Mammary microvascular endothelial cell (primary cell): ENCODE results near the gene IL17RC. TPM values are rescaled to one million over a fixed set of nuclear protein-coding genes. Genes with fewer than 3 reads are reported as not detected.

Experiments used
- total RNA-seq: library from RNA; depleted of rRNA; stranded (reverse); fragments of >200 nt; gene quantifications from 2 replicates; pipeline ENCODE4 v1.2.3, GENCODE V29; 2015

IL17RC gene
- total RNA-seq = 24.9 and 28.7 TPM in 2 replicates

GRCh38 chr3:9916734-9917680 lies at the start of gene IL17RC:
Gene IL17RC, plus strand, starts transcription at chr3:9917098. Its CDS starts 218 bp downstream, at chr3:9917316.

GRCh38 chr3:9879830-9880549 lies 36.9 kb upstream of the IL17RC start, which contains the start of gene CIDEC:
Gene CIDEC, minus strand, starts transcription at chr3:9880253. Its CDS starts 1,767 bp downstream, at chr3:9878486.

GRCh38 chr3:9890249-9891071 lies 26.4 kb upstream of the IL17RC start, which contains the start of gene JAGN1:
Gene JAGN1, plus strand, starts transcription at chr3:9890610. Its CDS starts 113 bp downstream, at chr3:9890723.

GRCh38 chr3:9902372-9903237 lies 14.3 kb upstream of the IL17RC start, which contains the start of gene IL17RE:
Gene IL17RE, plus strand, starts transcription at chr3:9902848. Its CDS starts 85 bp downstream, at chr3:9902933.

GRCh38 chr3:9933561-9934234 lies 16.8 kb downstream of the IL17RC start, which contains the start of gene CRELD1:
Gene CRELD1, plus strand, starts transcription at chr3:9933834. Its CDS starts 605 bp downstream, at chr3:9934439.

GRCh38 chr3:9951962-9952805 lies 35.3 kb downstream of the IL17RC start, which contains the start of gene PRRT3:
Gene PRRT3, minus strand, starts transcription at chr3:9952408. Its CDS starts 2,293 bp downstream, at chr3:9950115.

Other genes with a start within 250 kb of the IL17RC start
- 0.30 TPM in 1 of 2 replicates, not detected in the other for gene CPNE9, start 213.3 kb upstream of the IL17RC start, total RNA-seq
- 14.9 and 19.8 TPM in 2 replicates for gene BRPF1, start 185.4 kb upstream of the IL17RC start, total RNA-seq
- gene OGG1, start 167.1 kb upstream of the IL17RC start, total RNA-seq = 23.5 and 24.0 TPM in 2 replicates
- 51.8 and 52.6 TPM in 2 replicates for gene CAMK1, start 147.2 kb upstream of the IL17RC start, total RNA-seq
- 63.8 and 65.6 TPM in 2 replicates for gene TADA3, start 124.6 kb upstream of the IL17RC start, total RNA-seq
- gene ARPC4, start 124.0 kb upstream of the IL17RC start, total RNA-seq = 295 and 301 TPM in 2 replicates
- gene TTLL3, start 106.8 kb upstream of the IL17RC start, total RNA-seq = 6.1 and 15.0 TPM in 2 replicates
- gene RPUSD3, start 73.1 kb upstream of the IL17RC start, total RNA-seq = 53.0 and 56.1 TPM in 2 replicates
- gene CIDEC, start 36.8 kb upstream of the IL17RC start, total RNA-seq = not detected in 2 replicates
- gene JAGN1, start 26.5 kb upstream of the IL17RC start, total RNA-seq = 46.4 and 59.2 TPM in 2 replicates
- gene IL17RE, start 14.2 kb upstream of the IL17RC start, total RNA-seq = 0.07 and 0.34 TPM in 2 replicates
- 25.1 and 29.6 TPM in 2 replicates for gene CRELD1, start 16.7 kb downstream of the IL17RC start, total RNA-seq
- gene PRRT3, start 35.3 kb downstream of the IL17RC start, total RNA-seq = 1.5 and 1.6 TPM in 2 replicates
- gene EMC3, start 69.7 kb downstream of the IL17RC start, total RNA-seq = 69.6 and 94.3 TPM in 2 replicates
- 20.6 and 34.6 TPM in 2 replicates for gene FANCD2, start 109.3 kb downstream of the IL17RC start, total RNA-seq
- gene FANCD2OS, start 191.2 kb downstream of the IL17RC start, total RNA-seq = not detected in 2 replicates
- gene BRK1, start 198.6 kb downstream of the IL17RC start, total RNA-seq = 134 and 144 TPM in 2 replicates
- 30.6 and 33.9 TPM in 2 replicates for gene VHL, start 224.7 kb downstream of the IL17RC start, total RNA-seq
- gene IRAK2, start 247.8 kb downstream of the IL17RC start, total RNA-seq = 15.8 and 21.6 TPM in 2 replicates